NCI-H2196 treated with DMSO at 0.1 percent for 48 hours (cell line): Measurements from ENCODE around the gene ZDHHC12.

Experiments
- DNase-seq: peaks from one replicate; lab custom pipeline; 2025; ENCODE audit not compliant: unreplicated experiment; lab: John Stamatoyannopoulos, UW

ZDHHC12 gene

GRCh38 chr9:128723866-128724743, at the start of gene ZDHHC12:
Gene ZDHHC12 (minus strand): TSS chr9:128724127. CDS start chr9:128724093, 34 bp downstream.
- peak; percentile 99 for DNase-seq

GRCh38 chr9:128773049-128773448, 49.1 kb upstream of the ZDHHC12 start:
- DNase-seq, result no peak

- peak; percentile 81 for DNase-seq
Observed at GRCh38 chr9:128771745-128772519, 48.0 kb upstream of the ZDHHC12 start, which contains the start of gene ZER1. Gene ZER1 (minus strand): TSS chr9:128771927. CDS start chr9:128755565, 16,362 bp downstream.

- no peak for DNase-seq
Observed at GRCh38 chr9:128771094-128771721, 47.3 kb upstream of the ZDHHC12 start.

GRCh38 chr9:128770286-128771030, 46.5 kb upstream of the ZDHHC12 start:
- DNase-seq, result no peak

- DNase-seq, result no peak
Observed at GRCh38 chr9:128768606-128769005, 44.7 kb upstream of the ZDHHC12 start.

GRCh38 chr9:128765499-128765898, 41.6 kb upstream of the ZDHHC12 start:
- no peak for DNase-seq

- DNase-seq, result no peak
Observed at GRCh38 chr9:128764361-128764760, 40.4 kb upstream of the ZDHHC12 start.

- no peak for DNase-seq
Observed at GRCh38 chr9:128762671-128763449, 38.9 kb upstream of the ZDHHC12 start.

GRCh38 chr9:128757602-128758001, 33.7 kb upstream of the ZDHHC12 start:
- no peak for DNase-seq

- no peak for DNase-seq
Observed at GRCh38 chr9:128753627-128754026, 29.7 kb upstream of the ZDHHC12 start.

GRCh38 chr9:128750926-128751595, 27.1 kb upstream of the ZDHHC12 start:
- DNase-seq, result no peak

- DNase-seq, result no peak
Observed at GRCh38 chr9:128747241-128747640, 23.3 kb upstream of the ZDHHC12 start.

GRCh38 chr9:128743421-128743820, 19.5 kb upstream of the ZDHHC12 start:
- DNase-seq, result no peak

GRCh38 chr9:128742401-128742800, 18.5 kb upstream of the ZDHHC12 start:
- DNase-seq, result no peak

- no peak for DNase-seq
Observed at GRCh38 chr9:128735373-128735772, 11.4 kb upstream of the ZDHHC12 start.

GRCh38 chr9:128733256-128733655, 9.3 kb upstream of the ZDHHC12 start:
- peak; percentile 42 for DNase-seq

- no peak for DNase-seq
Observed at GRCh38 chr9:128732576-128732975, 8.6 kb upstream of the ZDHHC12 start.

- no peak for DNase-seq
Observed at GRCh38 chr9:128731691-128732090, 7.8 kb upstream of the ZDHHC12 start.
